Stimulated activated CD8-positive, alpha-beta memory T cell treated with anti-CD3 and anti-CD28 coated beads, Interleukin-7, amount 100 ng/mL, for 1 hour (primary cell): ENCODE results near the gene TMPRSS11A.

Source experiments
- DNase-seq, 2 donors: peaks; one replicate each; pipeline ENCODE4 v3.0.0-alpha.2; 2020; ENCODE audit warnings: low read depth in 2 of 2

TMPRSS11A gene

GRCh38 chr4:67912080-67912479, 51.2 kb downstream of the TMPRSS11A start:
- no peak for DNase-seq

- DNase-seq, result no peak
Measured at GRCh38 chr4:67911638-67912037, 51.7 kb downstream of the TMPRSS11A start.

- no peak for DNase-seq
Measured at GRCh38 chr4:67911141-67911540, 52.2 kb downstream of the TMPRSS11A start.

- DNase-seq, result no peak
Measured at GRCh38 chr4:67910585-67910905, 52.7 kb downstream of the TMPRSS11A start.

- DNase-seq, result no peak
Measured at GRCh38 chr4:67909905-67910584, 53.2 kb downstream of the TMPRSS11A start.

- DNase-seq, result no peak
Measured at GRCh38 chr4:67907650-67908049, 55.6 kb downstream of the TMPRSS11A start.

- no peak for DNase-seq
Measured at GRCh38 chr4:67899096-67899495, 64.2 kb downstream of the TMPRSS11A start.

GRCh38 chr4:67897686-67898085, 65.6 kb downstream of the TMPRSS11A start:
- DNase-seq, result no peak

GRCh38 chr4:67896421-67897065, 66.8 kb downstream of the TMPRSS11A start:
- DNase-seq, result no peak

GRCh38 chr4:67894659-67895058, 68.6 kb downstream of the TMPRSS11A start:
- DNase-seq, result no peak

GRCh38 chr4:67892905-67893304, 70.4 kb downstream of the TMPRSS11A start:
- no peak for DNase-seq

- DNase-seq, result no peak
Measured at GRCh38 chr4:67892253-67892652, 71.0 kb downstream of the TMPRSS11A start.

GRCh38 chr4:67891645-67892044, 71.6 kb downstream of the TMPRSS11A start:
- DNase-seq, result no peak

GRCh38 chr4:67886281-67886680, 77.0 kb downstream of the TMPRSS11A start:
- no peak for DNase-seq

GRCh38 chr4:67885762-67886161, 77.5 kb downstream of the TMPRSS11A start:
- no peak for DNase-seq

GRCh38 chr4:67884701-67885100, 78.6 kb downstream of the TMPRSS11A start:
- DNase-seq, result no peak

GRCh38 chr4:67883902-67884301, 79.4 kb downstream of the TMPRSS11A start, which contains the start of gene TMPRSS11D:
TMPRSS11D (minus strand) TSS chr4:67884002; CDS start chr4:67883933, 69 bp downstream.
- no peak for DNase-seq

- no peak for DNase-seq
Measured at GRCh38 chr4:67883458-67883857, 79.8 kb downstream of the TMPRSS11A start.

GRCh38 chr4:67880866-67881610, 82.3 kb downstream of the TMPRSS11A start:
- DNase-seq, result no peak

- no peak for DNase-seq
Measured at GRCh38 chr4:67879486-67879885, 83.8 kb downstream of the TMPRSS11A start.

- DNase-seq, result no peak
Measured at GRCh38 chr4:67877086-67877485, 86.2 kb downstream of the TMPRSS11A start.

GRCh38 chr4:67874986-67875385, 88.3 kb downstream of the TMPRSS11A start:
- DNase-seq, result no peak

GRCh38 chr4:67873116-67873515, 90.2 kb downstream of the TMPRSS11A start:
- DNase-seq, result no peak
